Mucosa of stomach (tissue), 1 donor: ENCODE data around the gene FZD10.

Experiments used
- H3K27me3 ChIP-seq: one replicate; pipeline ENCODE4 v1.7.0; 2013; ENCODE audit warnings: mild to moderate bottlenecking, low read length; ENCODE audit not compliant: control insufficient read depth, insufficient read depth
- H3K36me3 ChIP-seq: one replicate; pipeline ENCODE4 v1.7.0; 2013; ENCODE audit warnings: low read length; ENCODE audit not compliant: control insufficient read depth, insufficient read depth
- H3K4me1 ChIP-seq: one replicate; pipeline ENCODE4 v1.7.0; 2013; ENCODE audit warnings: mild to moderate bottlenecking, low read length; ENCODE audit not compliant: control insufficient read depth, insufficient read depth
- H3K4me3 ChIP-seq: one replicate; pipeline ENCODE4 v1.7.0; 2013; ENCODE audit warnings: low read length
- H3K9ac ChIP-seq: one replicate; pipeline ENCODE4 v1.7.0; 2013; ENCODE audit warnings: mild to moderate bottlenecking, low read length, moderate library complexity
- H3K9me3 ChIP-seq: one replicate; pipeline ENCODE4 v1.7.0; 2013; ENCODE audit warnings: mild to moderate bottlenecking, low read length, moderate library complexity; ENCODE audit not compliant: control insufficient read depth
- donor health status: Pancreatic carcinoma.

The FZD10 gene

GRCh38 chr12:130161261-130162243 is 712 bp upstream of the FZD10 start:
- H3K4me1 ChIP-seq = peaks cover 3% of the 10 kb centered on the region
- peak overlapping the region; percentile 2 for H3K9ac ChIP-seq
- peaks cover 75% of the 10 kb centered on the region for H3K27me3 ChIP-seq
- H3K9me3 ChIP-seq = no peaks in the 10 kb centered on the region
- no peaks in the 10 kb centered on the region for H3K36me3 ChIP-seq
- no peak overlapping the region for H3K4me3 ChIP-seq

DNA sequence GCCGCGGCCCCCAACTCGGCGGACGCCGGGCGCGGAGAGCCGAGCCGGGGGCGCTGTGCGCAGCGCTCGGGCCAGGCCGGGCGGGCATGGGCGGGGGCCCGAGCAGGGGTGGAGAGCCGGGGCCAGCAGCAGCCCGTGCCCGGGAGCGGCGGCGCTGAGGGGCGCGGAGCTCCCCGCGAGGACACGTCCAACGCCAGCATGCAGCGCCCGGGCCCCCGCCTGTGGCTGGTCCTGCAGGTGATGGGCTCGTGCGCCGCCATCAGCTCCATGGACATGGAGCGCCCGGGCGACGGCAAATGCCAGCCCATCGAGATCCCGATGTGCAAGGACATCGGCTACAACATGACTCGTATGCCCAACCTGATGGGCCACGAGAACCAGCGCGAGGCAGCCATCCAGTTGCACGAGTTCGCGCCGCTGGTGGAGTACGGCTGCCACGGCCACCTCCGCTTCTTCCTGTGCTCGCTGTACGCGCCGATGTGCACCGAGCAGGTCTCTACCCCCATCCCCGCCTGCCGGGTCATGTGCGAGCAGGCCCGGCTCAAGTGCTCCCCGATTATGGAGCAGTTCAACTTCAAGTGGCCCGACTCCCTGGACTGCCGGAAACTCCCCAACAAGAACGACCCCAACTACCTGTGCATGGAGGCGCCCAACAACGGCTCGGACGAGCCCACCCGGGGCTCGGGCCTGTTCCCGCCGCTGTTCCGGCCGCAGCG is 639 bp downstream of the FZD10 start:
- no peaks in the 10 kb centered on the region for H3K36me3 ChIP-seq
- H3K9me3 ChIP-seq = no peaks in the 10 kb centered on the region
- no peak overlapping the region for H3K4me3 ChIP-seq
- H3K9ac ChIP-seq = no peak overlapping the region
- peaks cover 3% of the 10 kb centered on the region for H3K4me1 ChIP-seq
- peaks cover 72% of the 10 kb centered on the region for H3K27me3 ChIP-seq

DNA sequence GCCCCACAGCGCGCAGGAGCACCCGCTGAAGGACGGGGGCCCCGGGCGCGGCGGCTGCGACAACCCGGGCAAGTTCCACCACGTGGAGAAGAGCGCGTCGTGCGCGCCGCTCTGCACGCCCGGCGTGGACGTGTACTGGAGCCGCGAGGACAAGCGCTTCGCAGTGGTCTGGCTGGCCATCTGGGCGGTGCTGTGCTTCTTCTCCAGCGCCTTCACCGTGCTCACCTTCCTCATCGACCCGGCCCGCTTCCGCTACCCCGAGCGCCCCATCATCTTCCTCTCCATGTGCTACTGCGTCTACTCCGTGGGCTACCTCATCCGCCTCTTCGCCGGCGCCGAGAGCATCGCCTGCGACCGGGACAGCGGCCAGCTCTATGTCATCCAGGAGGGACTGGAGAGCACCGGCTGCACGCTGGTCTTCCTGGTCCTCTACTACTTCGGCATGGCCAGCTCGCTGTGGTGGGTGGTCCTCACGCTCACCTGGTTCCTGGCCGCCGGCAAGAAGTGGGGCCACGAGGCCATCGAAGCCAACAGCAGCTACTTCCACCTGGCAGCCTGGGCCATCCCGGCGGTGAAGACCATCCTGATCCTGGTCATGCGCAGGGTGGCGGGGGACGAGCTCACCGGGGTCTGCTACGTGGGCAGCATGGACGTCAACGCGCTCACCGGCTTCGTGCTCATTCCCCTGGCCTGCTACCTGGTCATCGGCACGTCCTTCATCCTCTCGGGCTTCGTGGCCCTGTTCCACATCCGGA is 1.4 kb downstream of the FZD10 start:
- no peak overlapping the region for H3K4me3 ChIP-seq
- H3K9me3 ChIP-seq = no peaks in the 10 kb centered on the region
- peaks cover 72% of the 10 kb centered on the region for H3K27me3 ChIP-seq
- H3K9ac ChIP-seq = no peak overlapping the region
- H3K4me1 ChIP-seq = peaks cover 3% of the 10 kb centered on the region
- no peaks in the 10 kb centered on the region for H3K36me3 ChIP-seq

DNA sequence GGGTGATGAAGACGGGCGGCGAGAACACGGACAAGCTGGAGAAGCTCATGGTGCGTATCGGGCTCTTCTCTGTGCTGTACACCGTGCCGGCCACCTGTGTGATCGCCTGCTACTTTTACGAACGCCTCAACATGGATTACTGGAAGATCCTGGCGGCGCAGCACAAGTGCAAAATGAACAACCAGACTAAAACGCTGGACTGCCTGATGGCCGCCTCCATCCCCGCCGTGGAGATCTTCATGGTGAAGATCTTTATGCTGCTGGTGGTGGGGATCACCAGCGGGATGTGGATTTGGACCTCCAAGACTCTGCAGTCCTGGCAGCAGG is 1.9 kb downstream of the FZD10 start:
- H3K4me1 ChIP-seq = peaks cover 3% of the 10 kb centered on the region
- no peak overlapping the region for H3K9ac ChIP-seq
- H3K27me3 ChIP-seq = peaks cover 68% of the 10 kb centered on the region
- H3K4me3 ChIP-seq = no peak overlapping the region
- H3K36me3 ChIP-seq = no peaks in the 10 kb centered on the region
- H3K9me3 ChIP-seq = no peaks in the 10 kb centered on the region

DNA sequence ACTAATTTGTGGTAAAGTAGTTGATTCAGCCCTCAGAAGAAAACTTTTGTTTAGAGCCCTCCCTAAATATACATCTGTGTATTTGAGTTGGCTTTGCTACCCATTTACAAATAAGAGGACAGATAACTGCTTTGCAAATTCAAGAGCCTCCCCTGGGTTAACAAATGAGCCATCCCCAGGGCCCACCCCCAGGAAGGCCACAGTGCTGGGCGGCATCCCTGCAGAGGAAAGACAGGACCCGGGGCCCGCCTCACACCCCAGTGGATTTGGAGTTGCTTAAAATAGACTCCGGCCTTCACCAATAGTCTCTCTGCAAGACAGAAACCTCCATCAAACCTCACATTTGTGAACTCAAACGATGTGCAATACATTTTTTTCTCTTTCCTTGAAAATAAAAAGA is 2.7 kb downstream of the FZD10 start:
- Histone ChIP-seq H3K9ac (no peak overlapping the region), H3K4me1 (peaks cover 3% of the 10 kb centered on the region), H3K36me3 (no peaks in the 10 kb centered on the region), H3K27me3 (peaks cover 63% of the 10 kb centered on the region), H3K9me3 (no peaks in the 10 kb centered on the region), H3K4me3 (no peak overlapping the region)

GRCh38 chr12:130166306-130166705 is 4.0 kb downstream of the FZD10 start:
- peaks cover 50% of the 10 kb centered on the region for H3K27me3 ChIP-seq
- H3K4me1 ChIP-seq = peaks cover 3% of the 10 kb centered on the region
- H3K36me3 ChIP-seq = no peaks in the 10 kb centered on the region
- H3K4me3 ChIP-seq = no peak overlapping the region
- H3K9me3 ChIP-seq = no peaks in the 10 kb centered on the region
- no peak overlapping the region for H3K9ac ChIP-seq

DNA sequence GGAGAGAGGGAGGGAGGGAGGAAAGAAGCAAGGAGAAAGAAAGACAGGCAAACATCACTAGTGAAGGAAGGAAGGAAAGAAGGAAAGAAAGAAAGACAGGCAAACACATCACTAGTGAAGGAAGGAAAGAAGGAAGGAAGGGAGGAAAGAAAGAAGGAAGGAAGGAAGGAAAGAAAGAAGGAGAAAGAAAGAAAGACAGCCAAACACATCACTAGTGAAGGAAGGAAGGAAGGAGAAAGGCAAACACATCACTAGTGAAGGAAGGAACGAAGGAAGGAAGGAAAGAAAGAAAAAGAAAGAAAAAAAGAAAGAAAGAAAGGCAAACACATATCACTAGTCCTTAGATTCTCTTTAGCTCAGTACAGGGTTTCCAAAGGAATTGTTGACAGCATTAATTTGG is 5.3 kb downstream of the FZD10 start:
- no peaks in the 10 kb centered on the region for H3K36me3 ChIP-seq
- no peaks in the 10 kb centered on the region for H3K4me1 ChIP-seq
- H3K9me3 ChIP-seq = no peaks in the 10 kb centered on the region
- H3K27me3 ChIP-seq = peaks cover 41% of the 10 kb centered on the region
- no peak overlapping the region for H3K4me3 ChIP-seq
- no peak overlapping the region for H3K9ac ChIP-seq

GRCh38 chr12:130169256-130169655 is 7.0 kb downstream of the FZD10 start:
- Histone ChIP-seq H3K27me3 (peaks cover 25% of the 10 kb centered on the region), H3K9me3 (no peaks in the 10 kb centered on the region), H3K4me1 (no peaks in the 10 kb centered on the region), H3K9ac (no peak overlapping the region), H3K36me3 (no peaks in the 10 kb centered on the region), H3K4me3 (no peak overlapping the region)

GRCh38 chr12:130169924-130170323 is 7.7 kb downstream of the FZD10 start:
- peaks cover 22% of the 10 kb centered on the region for H3K27me3 ChIP-seq
- no peaks in the 10 kb centered on the region for H3K9me3 ChIP-seq

DNA sequence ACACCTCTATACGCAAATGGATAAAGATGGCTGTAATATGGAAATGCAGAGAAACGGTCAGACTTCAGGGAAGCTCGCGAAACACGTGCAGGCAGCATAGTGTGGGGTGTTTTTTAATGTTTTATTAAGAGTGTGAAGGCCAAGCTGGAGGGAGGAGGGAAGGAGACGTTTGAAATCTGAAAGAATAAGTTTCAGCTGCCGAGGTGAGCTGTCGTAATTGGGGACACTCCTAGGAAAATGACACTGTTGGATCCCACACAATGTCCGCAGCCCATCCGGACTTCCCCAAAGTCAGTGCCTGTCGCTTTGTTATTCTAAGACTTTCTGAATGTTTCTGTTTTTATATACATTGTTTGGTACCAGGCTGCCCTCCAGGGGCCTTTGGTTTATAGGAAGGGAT is 8.3 kb downstream of the FZD10 start:
- Histone ChIP-seq H3K4me1 (no peaks in the 10 kb centered on the region), H3K27me3 (peaks cover 21% of the 10 kb centered on the region), H3K9me3 (no peaks in the 10 kb centered on the region), H3K4me3 (no peak overlapping the region), H3K9ac (no peak overlapping the region), H3K36me3 (no peaks in the 10 kb centered on the region)

More at GRCh38 chr12:130169924-130170323, 7.7 kb downstream of the FZD10 start:
- Histone ChIP-seq H3K4me1 (no peaks in the 10 kb centered on the region), H3K4me3 (no peak overlapping the region), H3K36me3 (no peaks in the 10 kb centered on the region), H3K9ac (no peak overlapping the region)

GRCh38 chr12:130177635-130178242 is 15.5 kb downstream of the FZD10 start:
- Histone ChIP-seq H3K4me1 (no peaks in the 10 kb centered on the region), H3K4me3 (no peak overlapping the region), H3K36me3 (no peaks in the 10 kb centered on the region), H3K9me3 (no peaks in the 10 kb centered on the region), H3K9ac (no peak overlapping the region), H3K27me3 (no peaks in the 10 kb centered on the region)
